GM18870 (cell line): ENCODE measurements around the gene EEF1G.
"Not testable (repeated sequence)": the region's sequence is repeated elsewhere in the genome, so short reads cannot be mapped to it uniquely, and the experiment has no call there.

Experiments
- ATAC-seq: cut with Tn5 transposase; IDR thresholded peaks from one replicate; pipeline ENCODE4 v1.9.1; 2021; ENCODE audit warnings: moderate library complexity; ENCODE audit not compliant: unreplicated experiment

Gene EEF1G

GRCh38 chr11:62578541-62578940, 4.8 kb upstream of the EEF1G start:
- no peak for ATAC-seq

GRCh38 chr11:62577046-62577714, 3.5 kb upstream of the EEF1G start:
- ATAC-seq: no peak

- no peak for ATAC-seq
Measured at GRCh38 chr11:62575837-62576236, 2.1 kb upstream of the EEF1G start.

GRCh38 chr11:62575156-62575555, 1.5 kb upstream of the EEF1G start:
- ATAC-seq: no peak

GRCh38 chr11:62574363-62575071, 826 bp upstream of the EEF1G start:
- ATAC-seq: no peak

GRCh38 chr11:62573006-62573591, 592 bp downstream of the EEF1G start:
- no peak for ATAC-seq

GRCh38 chr11:62572431-62572830, 1.3 kb downstream of the EEF1G start:
- ATAC-seq: no peak

- not testable (repeated sequence) for ATAC-seq
Measured at GRCh38 chr11:62571493-62571892, 2.2 kb downstream of the EEF1G start.

- not testable (repeated sequence) for ATAC-seq
Measured at GRCh38 chr11:62570903-62571302, 2.8 kb downstream of the EEF1G start.

- ATAC-seq: no peak
Measured at GRCh38 chr11:62569611-62570010, 4.1 kb downstream of the EEF1G start.

GRCh38 chr11:62567018-62567633, 6.6 kb downstream of the EEF1G start:
- ATAC-seq: no peak

- no peak for ATAC-seq
Measured at GRCh38 chr11:62566247-62566646, 7.4 kb downstream of the EEF1G start.

GRCh38 chr11:62565100-62565802, 8.4 kb downstream of the EEF1G start:
- no peak for ATAC-seq

GRCh38 chr11:62561677-62562230, 11.9 kb downstream of the EEF1G start:
- not testable (repeated sequence) for ATAC-seq

GRCh38 chr11:62560566-62561103, 13.1 kb downstream of the EEF1G start:
- no peak for ATAC-seq

GRCh38 chr11:62559626-62560025, 14.1 kb downstream of the EEF1G start:
- not testable (repeated sequence) for ATAC-seq

GRCh38 chr11:62559204-62559603, 14.5 kb downstream of the EEF1G start:
- ATAC-seq: no peak

- ATAC-seq: no peak
Measured at GRCh38 chr11:62558669-62559068, 15.0 kb downstream of the EEF1G start.

GRCh38 chr11:62556875-62557631, 16.6 kb downstream of the EEF1G start:
- ATAC-seq: no peak
